ENCODE results near the gene HRCT1.
"Not testable (repeated sequence)": the region's sequence is repeated elsewhere in the genome, so short reads cannot be mapped to it uniquely, and the experiment has no call there.

HRCT1 gene

DNA sequence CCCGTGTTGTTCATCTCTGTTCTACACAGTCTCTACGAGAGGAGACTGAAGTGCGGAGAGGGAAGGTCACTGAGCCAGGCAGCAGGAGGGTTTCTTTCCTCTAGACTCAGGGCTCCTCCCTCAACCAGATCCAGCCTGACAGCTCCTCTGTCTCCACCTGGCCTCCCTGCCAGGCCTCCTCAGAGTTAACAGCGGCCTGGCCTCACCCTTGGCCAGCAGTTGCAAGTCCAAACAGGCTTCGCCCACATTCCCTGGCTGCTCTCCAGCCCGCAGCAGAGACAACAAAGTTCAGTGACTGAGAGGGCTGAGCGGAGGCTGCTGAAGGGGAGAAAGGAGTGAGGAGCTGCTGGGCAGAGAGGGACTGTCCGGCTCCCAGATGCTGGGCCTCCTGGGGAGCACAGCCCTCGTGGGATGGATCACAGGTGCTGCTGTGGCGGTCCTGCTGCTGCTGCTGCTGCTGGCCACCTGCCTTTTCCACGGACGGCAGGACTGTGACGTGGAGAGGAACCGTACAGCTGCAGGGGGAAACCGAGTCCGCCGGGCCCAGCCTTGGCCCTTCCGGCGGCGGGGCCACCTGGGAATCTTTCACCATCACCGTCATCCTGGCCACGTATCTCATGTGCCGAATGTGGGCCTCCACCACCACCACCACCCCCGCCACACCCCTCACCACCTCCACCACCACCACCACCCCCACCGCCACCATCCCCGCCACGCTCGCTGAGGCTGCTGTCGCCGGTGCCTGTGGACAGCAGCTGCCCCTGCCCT is at the start of gene HRCT1:
Gene HRCT1 (plus strand): TSS at position 291 of the 768 bp plus-strand sequence. CDS start 86 bp downstream, at position 377.
- peak; percentile 93 to 97 for DNase-seq

DNA sequence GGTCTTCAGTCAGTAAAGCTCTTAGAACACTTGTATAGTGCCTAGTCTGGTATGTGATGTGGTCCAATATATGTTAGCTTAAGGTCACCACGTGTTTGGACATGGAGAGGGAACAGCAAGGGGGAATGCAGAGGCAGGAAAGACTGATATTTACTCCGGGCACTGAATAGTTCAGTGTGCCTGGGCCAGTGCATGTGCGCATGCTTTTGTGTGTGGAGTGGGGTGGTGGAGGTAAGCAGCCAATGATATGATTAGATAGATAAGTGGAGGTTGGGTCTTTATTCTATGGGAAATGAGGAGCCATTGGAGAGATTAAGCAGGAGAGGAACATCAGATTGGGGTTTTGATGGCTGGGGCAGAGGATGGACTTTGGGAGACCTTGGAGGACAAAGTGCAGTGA is 49.8 kb upstream of the HRCT1 start:
- no peak for DNase-seq

DNA sequence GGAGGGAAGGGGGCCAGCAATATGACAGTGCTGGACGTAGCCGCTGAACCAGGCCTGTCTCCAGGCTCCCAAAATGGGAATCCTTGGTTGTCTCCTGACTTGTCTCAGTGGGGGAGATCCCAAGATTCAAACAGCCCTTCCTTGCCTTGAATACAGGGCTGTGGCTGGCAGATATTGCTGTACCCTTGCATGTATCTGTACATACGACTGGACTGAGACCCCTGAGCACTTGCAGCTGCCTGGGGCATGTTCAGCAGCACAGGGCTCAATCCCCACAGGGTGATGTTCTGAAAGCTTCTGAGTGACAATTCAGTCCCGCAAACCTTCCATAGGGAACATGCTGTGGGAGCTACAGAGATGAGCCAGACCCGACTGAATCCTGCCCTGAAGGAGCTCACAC is 49.1 kb upstream of the HRCT1 start:
- DNase-seq = no peak

DNA sequence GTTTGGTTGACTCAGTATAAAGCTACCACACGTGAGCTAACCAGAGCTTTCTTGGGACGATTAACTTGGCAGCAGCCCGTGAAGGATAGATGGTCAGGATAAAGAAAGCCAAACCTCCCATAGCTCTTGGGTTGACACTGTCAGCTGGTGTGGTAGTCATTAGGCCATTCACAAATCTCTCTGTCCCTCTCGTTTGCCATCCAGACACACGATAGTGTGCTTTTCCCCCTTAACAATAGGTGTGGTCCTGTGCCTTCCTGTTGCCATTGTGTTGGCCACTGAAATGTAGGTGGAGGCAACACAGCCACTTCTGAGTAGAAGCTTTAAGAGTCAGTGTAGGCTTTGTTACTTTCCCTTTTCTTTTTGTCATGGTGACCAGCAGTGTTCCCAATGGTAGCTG is 47.5 kb upstream of the HRCT1 start:
- DNase-seq = no peak

DNA sequence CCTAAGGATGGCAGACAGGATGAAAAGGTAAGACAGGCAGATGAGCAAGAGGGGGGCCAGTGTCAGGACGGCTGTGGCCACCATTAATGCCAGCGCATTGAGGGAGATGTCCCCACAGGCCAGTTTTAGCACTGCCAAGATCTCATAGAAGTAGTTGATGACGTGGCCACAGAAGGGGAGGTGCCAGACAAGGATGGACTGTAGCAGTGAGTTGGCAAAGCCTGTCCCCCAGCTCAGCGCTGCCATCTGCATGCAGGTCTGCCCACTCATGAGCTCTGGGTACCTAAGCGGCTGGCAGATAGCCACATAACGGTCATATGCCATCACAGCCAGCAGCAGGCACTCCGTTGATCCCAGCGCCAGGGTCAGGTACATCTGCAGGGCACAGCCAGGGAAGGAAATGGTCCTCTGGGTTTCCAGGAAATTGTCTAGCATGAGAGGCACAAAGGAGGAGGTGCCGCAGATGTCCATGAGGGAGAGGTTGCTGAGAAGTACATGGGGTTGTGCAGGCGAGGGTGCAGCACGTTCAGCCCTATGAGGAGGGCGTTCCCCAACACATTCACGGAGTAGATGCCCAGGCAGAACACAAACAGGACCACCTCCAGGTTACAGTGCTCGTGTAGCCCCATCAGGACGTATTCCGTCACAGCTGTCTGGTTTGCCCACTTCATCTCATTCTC is 46.6 kb upstream of the HRCT1 start:
- peak in 1 of 2 experiments; percentile 16 for DNase-seq

DNA sequence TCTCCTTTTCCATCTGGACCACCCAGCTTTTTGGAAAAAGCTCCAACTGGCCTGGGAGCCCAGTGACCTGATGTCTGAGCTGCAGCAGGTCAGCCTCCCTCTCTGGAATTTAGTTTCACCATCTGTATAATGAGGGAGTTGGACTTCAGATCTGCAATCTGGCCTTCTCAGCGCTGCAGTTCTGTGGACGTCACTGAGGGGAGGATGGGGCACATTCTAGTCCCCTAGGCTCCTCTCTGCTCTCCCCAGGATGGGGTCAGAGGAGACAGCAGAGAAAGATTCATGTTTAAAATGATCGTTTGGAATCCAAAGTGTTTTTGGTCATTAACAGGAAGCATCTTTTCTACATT is 46.0 kb upstream of the HRCT1 start:
- no peak for DNase-seq

DNA sequence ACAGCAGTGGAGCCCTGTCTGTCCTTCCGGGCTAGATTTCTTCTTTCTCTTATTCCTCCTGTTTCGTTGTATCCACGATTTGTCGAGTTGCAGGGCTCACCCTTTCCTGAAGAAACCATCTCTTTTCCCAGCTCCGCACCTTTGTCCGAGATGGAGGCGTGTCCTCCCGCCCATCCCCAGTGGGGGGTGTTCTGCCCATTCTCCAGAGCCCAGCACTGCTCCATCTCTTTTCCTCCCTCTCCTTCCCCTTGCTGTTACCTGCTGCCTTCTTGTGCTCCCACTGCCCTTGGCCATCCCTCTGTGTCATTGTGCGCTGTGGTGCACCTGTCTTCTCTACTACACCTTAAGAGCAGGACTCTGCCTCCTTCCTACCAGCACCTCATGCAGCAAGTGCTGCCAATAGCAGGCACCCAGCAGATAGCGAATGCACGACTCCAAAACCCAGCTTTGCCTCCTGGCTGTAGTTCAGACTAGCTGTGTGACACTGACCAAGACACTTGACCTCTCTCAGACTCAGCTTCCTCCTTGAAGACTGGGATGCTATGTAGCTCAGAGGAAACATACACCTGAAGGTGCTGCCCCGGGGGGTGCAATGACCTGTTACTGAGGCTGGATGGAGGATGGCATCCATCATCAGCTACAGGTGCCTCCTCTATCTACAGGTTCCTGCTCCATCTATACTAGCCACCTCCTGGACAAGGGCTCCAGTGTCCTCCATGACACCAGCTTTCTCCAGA is 44.7 kb upstream of the HRCT1 start:
- no peak for DNase-seq

DNA sequence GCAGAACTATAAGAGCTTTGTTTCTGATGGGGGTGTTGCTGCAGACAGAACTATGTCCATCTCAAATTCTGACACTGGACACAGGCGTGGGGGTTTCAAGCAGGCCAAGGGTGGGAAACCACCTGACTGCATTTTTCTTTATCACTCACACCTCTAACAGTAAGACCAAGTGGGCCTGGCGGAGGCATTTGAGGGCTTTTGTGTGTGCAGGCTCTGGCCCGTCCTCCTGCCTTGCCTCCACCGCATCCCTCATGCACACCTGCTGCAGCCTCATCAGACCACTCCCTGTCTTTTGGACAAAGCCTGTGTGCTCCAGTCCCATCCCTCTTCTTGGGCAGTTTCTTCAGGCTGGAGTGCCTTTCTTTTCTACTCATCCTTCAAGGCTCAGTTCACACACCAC is 43.7 kb upstream of the HRCT1 start:
- DNase-seq = no peak

DNA sequence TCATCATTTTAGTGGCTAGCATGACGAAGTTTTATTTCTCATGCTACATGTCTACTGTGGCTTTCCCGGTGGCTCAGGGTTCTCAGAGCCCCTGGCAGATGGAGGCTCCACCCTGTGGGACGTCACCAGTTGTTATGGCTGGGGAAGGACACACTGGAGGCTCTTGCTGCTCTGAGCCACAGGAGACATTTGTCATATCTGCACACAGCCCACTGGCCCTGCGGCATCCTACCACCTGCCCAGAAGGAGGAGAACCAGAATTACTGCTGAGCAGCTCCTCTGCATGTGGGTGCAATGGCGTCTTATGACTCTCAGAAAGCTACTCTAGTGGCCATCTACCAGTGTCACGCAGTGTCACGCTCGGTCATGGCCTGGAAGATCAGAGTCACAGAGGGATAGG is 42.4 kb upstream of the HRCT1 start:
- DNase-seq = no peak

DNA sequence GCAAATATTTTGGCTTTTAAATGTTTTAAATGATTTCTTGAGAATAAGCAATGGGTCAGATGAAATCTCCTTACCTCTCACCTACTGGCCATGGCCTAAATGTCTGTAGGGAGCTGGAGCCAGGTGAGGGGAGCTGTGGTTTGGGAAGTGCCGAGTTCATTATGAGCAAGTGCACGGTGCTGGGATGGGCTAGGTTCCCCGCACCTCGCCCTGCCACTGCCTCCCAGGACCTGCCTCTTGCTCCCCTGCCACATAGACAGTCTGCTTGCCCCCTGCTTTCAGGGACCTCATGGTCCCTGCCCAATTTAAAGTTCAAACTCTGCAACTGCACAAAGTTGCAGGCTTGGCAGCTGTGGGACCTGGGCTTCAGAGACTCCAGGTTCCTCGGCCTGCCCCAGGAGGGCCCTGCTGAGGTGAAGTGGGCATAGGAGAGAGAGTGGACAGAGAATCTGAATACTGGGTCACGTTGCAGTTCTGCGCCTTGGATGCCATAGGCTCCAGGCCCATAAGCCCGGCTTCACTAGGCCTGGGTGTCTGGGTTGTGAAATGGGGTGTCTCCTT is 41.2 kb upstream of the HRCT1 start:
- no peak for DNase-seq

DNA sequence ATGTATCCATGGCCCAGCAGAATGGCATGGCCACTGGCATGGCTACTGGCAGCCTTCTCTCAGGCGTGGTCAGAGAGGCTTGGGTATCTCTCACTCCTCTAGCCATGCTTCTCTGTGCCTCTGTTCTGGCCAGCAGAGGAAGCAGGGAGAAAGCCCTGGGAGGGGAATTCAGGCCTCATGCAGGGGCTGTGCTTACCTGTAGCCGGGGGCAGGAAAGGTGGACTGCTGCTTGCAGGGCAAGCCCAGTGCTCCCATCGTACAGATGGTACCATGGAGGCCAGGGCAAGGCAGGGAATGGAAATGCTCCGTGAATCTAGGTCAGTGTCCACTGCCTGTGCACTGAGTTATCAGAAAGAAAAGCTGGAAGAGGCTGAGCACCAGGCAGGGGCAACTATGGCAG is 38.5 kb upstream of the HRCT1 start:
- DNase-seq = no peak

DNA sequence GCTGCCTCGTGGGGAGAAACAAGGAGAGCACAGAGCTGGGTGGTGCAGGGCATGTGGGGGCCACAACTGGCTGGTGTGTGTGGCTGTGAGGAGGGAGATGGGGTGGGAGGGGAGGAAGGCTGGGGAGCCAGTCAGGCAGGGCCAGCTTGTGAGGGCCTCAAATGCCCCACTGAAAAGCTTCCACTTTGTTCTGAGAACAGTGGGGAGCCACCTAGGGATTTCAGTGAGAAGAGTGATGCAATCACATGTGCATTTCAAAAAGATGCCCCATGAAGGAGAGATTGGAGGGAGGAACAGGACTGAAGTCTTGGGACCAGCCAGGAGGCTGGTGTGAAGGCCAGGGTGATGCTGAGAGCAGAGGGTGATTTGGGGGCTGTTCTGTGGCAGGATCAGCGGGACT is 37.1 kb upstream of the HRCT1 start:
- DNase-seq = no peak

DNA sequence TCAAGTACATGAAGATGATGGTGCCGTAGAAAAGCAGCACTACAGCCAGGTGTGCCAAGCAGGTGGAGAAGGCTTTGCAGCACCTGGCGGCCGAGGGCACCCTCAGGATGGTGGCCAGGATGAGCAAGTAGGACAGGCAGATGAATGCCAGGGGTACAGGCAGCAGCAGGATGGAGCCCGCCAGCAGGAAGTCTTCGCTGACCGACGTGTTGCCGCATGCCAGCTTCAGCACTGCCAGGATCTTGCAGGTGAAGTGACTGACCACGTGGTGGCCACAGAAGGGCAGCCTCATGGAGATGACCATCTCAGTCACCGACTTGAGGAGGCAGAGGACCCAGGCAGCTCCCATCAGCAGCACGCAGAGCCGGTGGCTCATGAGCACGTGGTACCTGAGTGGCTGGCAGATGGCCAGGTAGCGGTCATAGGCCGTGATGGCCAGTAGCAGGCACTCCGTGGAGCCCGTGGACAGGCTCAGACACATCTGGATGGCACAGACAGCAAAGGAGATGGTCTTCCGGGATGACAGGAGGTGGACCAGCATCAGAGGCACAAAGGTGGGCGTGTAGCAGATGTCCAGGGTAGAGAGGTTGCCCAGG is 36.3 kb upstream of the HRCT1 start:
- no peak for DNase-seq

DNA sequence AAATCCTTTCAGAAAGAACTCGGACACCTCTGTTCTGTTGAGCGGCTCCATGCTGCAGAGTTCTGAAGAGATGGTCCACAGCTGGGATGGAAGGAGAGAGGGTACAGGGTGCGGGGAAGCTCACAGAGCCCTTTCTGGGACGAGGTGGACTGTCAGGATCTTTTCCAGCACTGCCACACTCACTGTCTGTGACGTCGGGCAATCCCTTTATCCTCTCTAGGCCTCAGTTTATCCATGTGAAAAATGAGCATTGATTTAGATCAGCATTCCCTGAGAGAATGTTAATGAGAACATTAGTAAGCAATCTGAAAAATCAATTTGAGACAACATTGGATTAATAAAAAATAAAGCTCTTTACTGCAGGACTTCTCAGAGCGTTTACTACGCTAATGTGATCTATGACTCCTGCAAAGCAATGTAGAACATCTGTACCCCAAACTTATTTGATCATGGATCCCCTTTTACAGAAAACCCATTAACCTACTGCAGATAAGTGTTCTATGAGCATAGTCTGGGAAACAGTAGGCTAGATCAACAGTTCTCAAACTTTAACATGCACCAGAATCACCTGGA is 35.6 kb upstream of the HRCT1 start, which contains the start of gene OR13J1:
Gene OR13J1 (minus strand): TSS at position 51 of the 573 bp plus-strand sequence. CDS start 0 bp downstream, at position 51.
- DNase-seq = no peak

DNA sequence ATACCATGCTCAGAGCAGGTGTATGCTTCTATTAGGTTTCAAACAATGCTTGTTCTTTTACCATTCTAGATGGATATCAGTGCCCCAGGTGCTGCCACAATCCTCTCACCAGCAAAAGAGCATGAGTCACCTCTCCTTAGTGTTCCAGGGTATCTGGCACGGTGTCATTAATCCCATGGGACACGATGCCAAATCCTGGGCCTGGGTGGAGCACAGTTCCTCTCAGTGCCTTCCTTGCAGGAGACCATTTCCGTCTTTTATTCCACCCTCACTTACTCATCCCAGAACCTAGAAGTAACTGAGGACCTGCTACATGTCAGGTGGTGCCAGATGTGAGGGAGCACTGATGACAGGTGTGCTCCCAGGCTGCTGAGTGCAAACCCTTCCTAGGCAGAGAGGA is 34.5 kb upstream of the HRCT1 start:
- DNase-seq = peak in 1 of 2 experiments; percentile 20

DNA sequence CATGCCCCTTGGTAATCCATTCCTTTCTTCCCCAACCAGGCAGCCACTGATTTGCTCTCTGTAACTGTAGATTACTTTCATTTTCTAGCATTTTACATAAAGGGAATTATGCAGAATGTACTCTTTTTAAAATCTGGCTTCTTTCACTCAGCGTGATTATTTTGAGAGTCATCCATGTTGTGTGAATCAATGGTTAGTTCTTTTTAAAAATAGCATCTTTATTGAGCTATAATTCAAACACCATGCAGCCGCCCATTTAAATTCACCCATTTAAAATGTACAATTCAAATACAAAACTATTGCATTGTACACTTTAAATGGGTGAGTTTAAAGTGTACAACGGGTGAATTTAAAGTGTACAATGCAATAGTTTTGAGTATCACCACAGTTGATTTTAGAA is 33.5 kb upstream of the HRCT1 start:
- no peak for DNase-seq

DNA sequence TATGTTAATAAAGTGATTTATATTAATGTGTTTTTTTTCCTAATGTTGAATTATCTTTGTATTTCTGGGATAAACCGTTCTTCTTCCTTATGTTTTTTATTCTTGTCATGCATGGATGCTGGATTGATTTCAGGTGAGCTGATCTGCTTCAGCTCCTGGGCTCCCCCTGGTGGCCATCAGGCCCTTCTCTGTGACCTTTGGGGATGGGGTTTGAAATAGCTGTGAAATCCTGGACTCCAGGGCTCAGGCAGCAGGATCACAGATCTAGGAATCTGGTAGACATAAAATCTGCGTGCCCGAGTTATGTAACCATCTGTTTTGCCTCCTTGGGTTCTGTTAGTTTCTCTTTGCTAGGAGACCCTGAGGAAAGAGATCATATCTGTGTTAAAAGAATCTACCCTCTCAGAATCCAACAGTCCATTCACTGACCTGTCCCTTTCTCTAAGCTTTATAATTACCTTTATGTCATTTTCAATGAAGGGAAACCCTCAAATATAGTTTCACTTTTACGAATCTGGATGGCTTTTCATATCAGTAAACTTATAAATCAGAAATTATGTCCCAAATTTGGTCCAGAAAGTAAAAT is 23.6 kb upstream of the HRCT1 start:
- peak; percentile 38 to 83 for DNase-seq

DNA sequence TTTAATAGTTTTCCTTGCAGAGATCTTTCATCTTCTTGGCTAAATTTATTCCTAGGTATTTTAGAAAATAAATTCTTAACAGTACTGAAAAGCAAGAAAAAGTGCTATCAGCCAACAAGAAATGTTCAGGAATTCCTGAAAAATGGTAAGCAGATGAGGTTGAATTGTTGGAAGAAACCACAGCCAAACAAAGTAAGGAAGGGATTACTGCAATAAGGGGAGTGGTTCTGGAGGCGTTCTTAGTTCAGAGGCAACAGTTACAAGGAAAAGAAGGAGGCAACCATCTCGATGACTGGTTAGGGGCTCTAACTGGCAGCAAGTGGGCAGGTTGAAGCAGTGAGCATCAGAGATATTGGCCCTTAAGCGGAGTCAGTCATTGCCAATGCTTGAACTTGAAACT is 23.0 kb upstream of the HRCT1 start:
- no peak for DNase-seq

DNA sequence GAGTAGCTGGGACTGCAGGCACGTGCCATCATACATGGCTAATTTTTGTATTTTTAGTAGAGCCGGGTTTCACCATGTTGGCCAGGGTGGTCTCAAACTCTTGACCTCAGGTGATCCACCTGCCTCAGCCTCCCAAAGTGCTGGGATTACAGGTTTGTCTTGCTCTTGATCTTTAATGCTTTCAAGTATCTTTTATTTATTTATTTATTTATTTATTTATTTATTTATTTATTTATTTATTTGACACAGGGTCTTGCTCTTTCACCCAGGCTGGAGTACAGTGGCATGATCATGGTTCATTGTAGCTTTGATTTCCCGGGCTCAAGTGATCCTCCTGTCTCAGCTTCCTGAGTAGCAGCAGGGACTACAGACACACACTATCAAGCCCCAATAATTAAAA is 21.1 kb upstream of the HRCT1 start:
- not testable (repeated sequence) for DNase-seq

DNA sequence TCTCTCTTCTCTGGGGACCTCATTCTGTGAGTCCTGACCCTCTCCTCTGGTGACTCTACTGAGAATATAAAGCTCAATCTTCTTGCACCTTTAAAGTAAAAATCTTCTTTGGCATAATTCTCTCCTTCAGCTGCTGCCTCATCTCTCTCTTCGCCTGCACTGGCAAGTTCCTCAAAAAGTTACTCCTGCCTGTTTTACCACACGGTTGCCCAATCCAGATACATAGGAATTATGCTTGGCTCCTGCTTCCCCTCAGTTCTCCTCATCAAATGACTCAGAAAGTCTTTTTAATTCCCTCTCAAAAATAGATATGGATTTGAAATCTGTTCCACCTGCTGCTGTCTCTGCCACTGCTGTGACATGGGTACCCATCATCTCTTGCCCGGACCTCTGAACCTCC is 14.4 kb upstream of the HRCT1 start:
- DNase-seq = no peak

DNA sequence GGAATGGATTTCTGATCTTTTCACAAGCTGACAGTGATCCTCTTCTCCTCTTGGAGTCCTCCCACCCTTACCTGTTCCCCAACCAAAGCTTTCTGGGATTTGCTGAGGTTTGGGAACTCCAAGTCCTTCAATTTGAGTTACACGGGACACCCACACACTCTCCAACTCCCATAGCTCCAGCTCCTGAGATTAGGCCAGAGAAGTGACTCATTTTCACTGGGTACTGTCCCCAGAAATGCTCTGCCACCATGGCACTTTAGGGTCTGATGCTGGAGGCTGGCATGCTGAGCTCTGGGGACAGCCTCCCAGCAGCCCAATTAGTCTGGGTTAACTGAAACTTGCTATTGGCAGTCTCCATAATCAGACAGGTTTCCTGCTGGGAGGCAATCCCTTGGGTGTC is 14.0 kb upstream of the HRCT1 start:
- no peak for DNase-seq

DNA sequence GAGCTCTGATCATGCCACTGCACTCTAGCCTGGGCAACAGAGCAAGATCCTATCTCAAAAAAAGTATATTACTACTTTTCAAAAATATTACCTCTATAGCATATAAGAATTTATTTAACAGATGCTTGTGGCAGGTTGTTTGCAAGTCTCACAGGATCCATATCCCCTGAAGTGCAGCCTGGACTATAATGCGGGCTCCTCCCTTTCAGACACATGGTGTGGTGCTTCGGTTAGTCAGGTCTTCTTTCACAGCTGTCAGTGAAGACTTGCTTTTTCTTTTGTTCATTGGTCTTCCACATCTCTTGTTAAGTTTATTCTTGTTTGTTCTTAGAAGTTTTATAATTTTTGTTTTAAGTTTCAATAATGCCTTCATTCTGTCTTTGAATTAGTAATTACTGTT is 9.4 kb upstream of the HRCT1 start:
- no peak for DNase-seq

Measured in NCI-H446 (cell line).